DND-41 (cell line): Measurements from ENCODE around the gene TRIP13.

ENCODE experiments used
- ATAC-seq: fragments of 200-7000 bp; cut with Tn5 transposase; 3 replicates; pipeline ENCODE4 v1.9.1; 2021; ENCODE audit warnings: low read depth; ENCODE audit not compliant: insufficient read depth
- DNase-seq: peaks from one replicate; pipeline ENCODE4 v3.0.0-alpha.2; 2020
- H2AFZ ChIP-seq: 2 replicates; pipeline ENCODE4 v1.6.0; 2012; ENCODE audit warnings: low read depth, low read length
- H3K27ac ChIP-seq: 2 replicates; pipeline ENCODE4 v1.5.1; 2012; ENCODE audit warnings: low read length, inconsistent platforms
- H3K27me3 ChIP-seq: fragments of 200-600 bp; sonication (generic); 2 replicates; pipeline ENCODE4 v1.6.0; 2012; ENCODE audit warnings: low read length, mild to moderate bottlenecking, inconsistent platforms; ENCODE audit not compliant: insufficient read depth, poor library complexity
- H3K36me3 ChIP-seq: 2 replicates; pipeline ENCODE4 v1.5.1; 2012; ENCODE audit warnings: low read length, inconsistent platforms; ENCODE audit not compliant: insufficient read depth
- H3K4me1 ChIP-seq: 2 replicates; pipeline ENCODE4 v1.5.1; 2012; ENCODE audit warnings: mild to moderate bottlenecking, low read length; ENCODE audit not compliant: insufficient read depth
- H3K4me2 ChIP-seq: 2 replicates; pipeline ENCODE4 v1.6.0; 2012; ENCODE audit warnings: mild to moderate bottlenecking, moderate library complexity, low read length, inconsistent platforms; ENCODE audit not compliant: insufficient read depth
- H3K4me3 ChIP-seq, 2 experiments: fragments of 200-600 bp in 1 of 2; shearing (Covaris generic) in 1 of 2; 2 replicates each; pipeline ENCODE4 v1.5.1; 2012 to 2016; ENCODE audit warnings: inconsistent platforms in 2 of 2, low read length in 2 of 2, mild to moderate bottlenecking in 2 of 2, low read depth in 1 of 2, moderate library complexity in 1 of 2
- H3K79me2 ChIP-seq: 2 replicates; pipeline ENCODE4 v1.6.0; 2012; ENCODE audit warnings: low read length, inconsistent platforms; ENCODE audit not compliant: insufficient read depth
- H3K9ac ChIP-seq: 2 replicates; pipeline ENCODE4 v1.6.0; 2012; ENCODE audit warnings: low read depth, mild to moderate bottlenecking, inconsistent platforms, low read length, moderate library complexity
- H3K9me3 ChIP-seq: 2 replicates; pipeline ENCODE4 v1.5.1; 2012; ENCODE audit warnings: low read length, moderate library complexity, mild to moderate bottlenecking, inconsistent platforms; ENCODE audit not compliant: insufficient read depth, severe bottlenecking
- H4K20me1 ChIP-seq: 2 replicates; pipeline ENCODE4 v1.6.0; 2012; ENCODE audit warnings: low read length; ENCODE audit not compliant: insufficient read depth
- EZH2 ChIP-seq: IDR thresholded peaks from 3 replicates; pipeline ENCODE4 v1.6.1; 2012; ENCODE audit warnings: borderline replicate concordance, low read depth, mild to moderate bottlenecking, moderate library complexity, low read length, inconsistent platforms; ENCODE audit not compliant: severe bottlenecking
- TF ChIP-seq, protein P1 (sequence below): IDR thresholded peaks from 2 replicates; pipeline ENCODE4 v1.5.1; 2012; ENCODE audit warnings: borderline replicate concordance, low read length, moderate library complexity, mild to moderate bottlenecking; ENCODE audit not compliant: poor library complexity, severe bottlenecking; ENCODE audit errors: extremely low read depth

The TRIP13 gene

DNA sequence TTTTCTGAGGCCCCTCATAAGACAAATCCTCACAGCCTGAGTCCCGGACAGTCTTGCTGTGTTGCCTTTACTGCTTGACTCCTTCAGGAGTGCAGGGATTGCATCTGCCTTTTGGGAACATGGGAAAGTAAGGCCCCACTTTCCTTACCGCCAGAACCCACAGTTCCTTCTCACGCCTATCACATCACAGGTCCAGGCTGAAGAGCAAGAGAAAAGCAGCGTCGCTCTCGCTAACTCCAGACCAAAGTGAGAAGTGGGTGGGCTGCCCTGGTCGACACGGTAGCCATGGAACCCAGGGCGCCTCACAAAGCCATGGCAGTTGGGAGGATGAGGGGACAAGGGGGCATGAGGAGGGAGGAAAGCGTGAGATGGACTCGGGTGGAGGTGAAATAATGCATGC, 34.0 kb upstream of the TRIP13 start:
- H3K27me3 ChIP-seq = no peaks in the 10 kb centered on the region
- H3K36me3 ChIP-seq = peaks cover 23% of the 10 kb centered on the region
- H3K4me3 ChIP-seq = no peak overlapping the region
- TF ChIP-seq EZH2 = no peak
- TF ChIP-seq, protein P1, sequence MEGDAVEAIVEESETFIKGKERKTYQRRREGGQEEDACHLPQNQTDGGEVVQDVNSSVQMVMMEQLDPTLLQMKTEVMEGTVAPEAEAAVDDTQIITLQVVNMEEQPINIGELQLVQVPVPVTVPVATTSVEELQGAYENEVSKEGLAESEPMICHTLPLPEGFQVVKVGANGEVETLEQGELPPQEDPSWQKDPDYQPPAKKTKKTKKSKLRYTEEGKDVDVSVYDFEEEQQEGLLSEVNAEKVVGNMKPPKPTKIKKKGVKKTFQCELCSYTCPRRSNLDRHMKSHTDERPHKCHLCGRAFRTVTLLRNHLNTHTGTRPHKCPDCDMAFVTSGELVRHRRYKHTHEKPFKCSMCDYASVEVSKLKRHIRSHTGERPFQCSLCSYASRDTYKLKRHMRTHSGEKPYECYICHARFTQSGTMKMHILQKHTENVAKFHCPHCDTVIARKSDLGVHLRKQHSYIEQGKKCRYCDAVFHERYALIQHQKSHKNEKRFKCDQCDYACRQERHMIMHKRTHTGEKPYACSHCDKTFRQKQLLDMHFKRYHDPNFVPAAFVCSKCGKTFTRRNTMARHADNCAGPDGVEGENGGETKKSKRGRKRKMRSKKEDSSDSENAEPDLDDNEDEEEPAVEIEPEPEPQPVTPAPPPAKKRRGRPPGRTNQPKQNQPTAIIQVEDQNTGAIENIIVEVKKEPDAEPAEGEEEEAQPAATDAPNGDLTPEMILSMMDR = no peak
- H3K9ac ChIP-seq = no peak overlapping the region
- ATAC-seq = no peak
- DNase-seq = no peak
- no peaks in the 10 kb centered on the region for H3K4me1 ChIP-seq
- H3K79me2 ChIP-seq = no peaks in the 10 kb centered on the region
- H3K9me3 ChIP-seq = no peaks in the 10 kb centered on the region
- no peak overlapping the region for H2AFZ ChIP-seq
- H3K27ac ChIP-seq = no peak overlapping the region
- H3K4me2 ChIP-seq = no peak overlapping the region
- H4K20me1 ChIP-seq = peaks cover 55% of the 10 kb centered on the region

DNA sequence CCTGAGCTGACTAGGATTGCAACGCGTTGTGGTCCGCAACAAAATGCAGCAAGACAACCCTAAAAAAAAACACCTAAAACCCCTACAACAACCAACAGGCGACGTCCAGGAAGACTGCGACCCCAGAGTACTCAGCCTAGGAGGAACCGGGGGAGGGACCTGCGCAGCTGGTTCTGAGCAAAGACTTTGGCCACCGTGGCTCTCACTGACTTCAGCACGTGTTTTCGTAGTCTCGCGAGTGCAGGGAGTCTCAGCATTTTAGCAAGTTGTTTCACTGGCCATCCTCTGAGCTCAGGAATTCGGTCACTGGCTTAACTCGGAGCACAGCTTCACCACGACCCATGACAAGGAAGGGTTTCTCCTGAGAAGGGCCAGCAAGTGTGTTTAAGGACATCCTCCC, 33.3 kb upstream of the TRIP13 start:
- ATAC-seq (no peak), DNase-seq (no peak)
- Histone ChIP-seq H3K27me3 (no peaks in the 10 kb centered on the region), H3K4me3 (no peak overlapping the region), H3K79me2 (no peaks in the 10 kb centered on the region), H3K27ac (no peak overlapping the region), H3K4me1 (no peaks in the 10 kb centered on the region), H3K9me3 (no peaks in the 10 kb centered on the region), H2AFZ (no peak overlapping the region), H4K20me1 (peaks cover 55% of the 10 kb centered on the region), H3K36me3 (peaks cover 29% of the 10 kb centered on the region), H3K4me2 (no peak overlapping the region), H3K9ac (no peak overlapping the region)
- no peak for TF ChIP-seq EZH2
- TF ChIP-seq, protein P1 = no peak

DNA sequence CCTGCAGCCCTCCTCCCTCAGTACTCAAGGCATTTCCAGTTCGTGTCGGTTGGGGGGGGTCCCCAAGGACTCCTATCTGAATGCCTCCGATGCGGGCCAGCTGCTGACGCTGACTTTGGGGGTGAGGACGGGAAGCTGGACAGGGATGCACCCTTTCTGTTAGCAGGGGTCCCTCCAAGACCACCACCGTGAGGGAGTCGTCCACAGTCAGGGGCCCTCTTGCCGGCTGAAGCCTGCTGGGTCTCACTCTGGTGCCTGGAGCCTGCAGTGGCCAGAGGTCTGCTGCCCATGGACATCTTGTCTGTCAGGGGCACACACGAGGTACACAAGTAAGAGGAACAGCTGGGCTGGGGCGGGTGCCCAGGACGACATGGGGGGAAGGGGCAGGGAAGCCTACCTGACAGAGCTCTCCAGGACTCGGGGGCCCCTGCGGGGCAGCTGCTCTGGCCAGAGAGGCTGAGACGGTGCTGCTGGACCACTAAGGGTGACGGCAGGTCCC, 32.8 kb upstream of the TRIP13 start:
- H3K27me3 ChIP-seq = no peaks in the 10 kb centered on the region
- H4K20me1 ChIP-seq = peaks cover 58% of the 10 kb centered on the region
- no peaks in the 10 kb centered on the region for H3K4me1 ChIP-seq
- no peak overlapping the region for H3K4me2 ChIP-seq
- no peak overlapping the region for H2AFZ ChIP-seq
- H3K4me3 ChIP-seq = no peak overlapping the region
- ATAC-seq = no peak
- no peak overlapping the region for H3K9ac ChIP-seq
- H3K27ac ChIP-seq = no peak overlapping the region
- DNase-seq = no peak
- TF ChIP-seq, protein P1 = no peak
- no peak for TF ChIP-seq EZH2
- H3K36me3 ChIP-seq = peaks cover 34% of the 10 kb centered on the region
- H3K79me2 ChIP-seq = no peaks in the 10 kb centered on the region
- H3K9me3 ChIP-seq = no peaks in the 10 kb centered on the region

DNA sequence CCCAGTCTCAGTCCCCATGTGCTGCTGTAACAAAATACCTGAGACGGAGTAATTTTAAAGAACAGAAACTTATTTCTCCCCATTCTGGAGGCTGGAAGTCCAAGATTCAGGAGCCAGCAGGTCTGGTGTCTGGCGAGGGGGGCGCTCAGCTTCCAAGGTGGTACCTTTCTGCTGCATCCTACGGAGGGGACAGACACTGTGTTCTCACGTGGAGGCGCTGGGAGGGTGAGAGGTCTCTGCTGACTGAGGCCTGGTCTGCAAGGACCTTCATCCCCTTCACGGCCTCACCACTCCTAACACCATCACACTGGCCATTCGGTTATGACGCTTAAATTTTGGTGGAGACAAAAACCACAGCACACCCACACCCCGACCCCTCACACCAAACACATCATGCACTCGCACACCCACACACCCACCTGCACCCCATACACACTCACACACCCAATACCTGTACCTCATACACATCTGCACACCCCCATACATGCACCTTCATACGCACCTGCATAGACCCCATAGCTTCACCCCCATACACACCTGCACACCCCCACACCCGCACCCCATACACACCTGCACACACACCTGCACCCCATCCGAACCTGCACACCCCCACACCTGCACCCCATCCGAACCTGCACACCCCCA, 32.1 kb upstream of the TRIP13 start:
- ATAC-seq = no peak

More for the DNA sequence above, 32.1 kb upstream of the TRIP13 start:
- H3K4me1 ChIP-seq = no peaks in the 10 kb centered on the region
- H2AFZ ChIP-seq = no peak overlapping the region
- no peak overlapping the region for H3K27ac ChIP-seq
- H3K4me2 ChIP-seq = no peak overlapping the region
- H3K36me3 ChIP-seq = peaks cover 42% of the 10 kb centered on the region
- H3K79me2 ChIP-seq = no peaks in the 10 kb centered on the region
- peaks cover 58% of the 10 kb centered on the region for H4K20me1 ChIP-seq
- no peak overlapping the region for H3K4me3 ChIP-seq
- TF ChIP-seq EZH2 = no peak
- TF ChIP-seq, protein P1 = no peak
- no peaks in the 10 kb centered on the region for H3K9me3 ChIP-seq
- DNase-seq = no peak
- no peaks in the 10 kb centered on the region for H3K27me3 ChIP-seq
- H3K9ac ChIP-seq = no peak overlapping the region
